SK-N-DZ (cell line): Measurements from ENCODE around the gene MIA2.
"Not testable (repeated sequence)": the region's sequence is repeated elsewhere in the genome, so short reads cannot be mapped to it uniquely, and the experiment has no call there.

ENCODE experiments used
- DNase-seq: peaks from one replicate; pipeline ENCODE4 v3.0.0-alpha.2; 2015; ENCODE audit warnings: low spot score

Gene MIA2

GRCh38 chr14:39268393-39268792, 34.7 kb downstream of the MIA2 start:
- DNase-seq: peak; percentile 41

- DNase-seq: no peak
These were observed 39.2 kb downstream of the MIA2 start for GRCh38 chr14:39272918-39273317.

- DNase-seq: no peak
These were observed 41.7 kb downstream of the MIA2 start for GRCh38 chr14:39275395-39275794.

GRCh38 chr14:39276005-39276404, 42.3 kb downstream of the MIA2 start:
- no peak for DNase-seq

GRCh38 chr14:39276579-39277114, 42.9 kb downstream of the MIA2 start:
- DNase-seq: no peak

GRCh38 chr14:39279515-39279914, 45.8 kb downstream of the MIA2 start:
- DNase-seq: no peak

DNA sequence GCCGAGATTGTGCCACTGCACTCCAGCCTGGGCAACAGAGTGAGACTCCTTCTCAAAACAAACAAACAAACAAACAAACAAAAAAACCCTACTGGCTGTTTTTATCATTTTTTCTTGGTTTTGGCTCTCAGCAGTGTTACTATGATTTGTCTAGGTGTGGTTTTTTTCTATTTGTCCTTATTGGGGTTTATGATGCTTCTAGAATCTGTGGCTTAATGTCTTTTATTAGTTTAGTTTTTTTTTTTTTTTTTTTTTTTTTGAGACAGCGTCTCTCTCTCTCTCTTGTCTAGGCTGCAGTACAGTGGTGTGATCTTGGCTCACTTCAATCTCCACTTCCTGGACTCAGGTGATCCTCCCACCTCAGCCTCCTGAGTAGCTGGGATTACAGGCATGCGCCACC, 47.0 kb downstream of the MIA2 start:
- DNase-seq: not testable (repeated sequence)

DNA sequence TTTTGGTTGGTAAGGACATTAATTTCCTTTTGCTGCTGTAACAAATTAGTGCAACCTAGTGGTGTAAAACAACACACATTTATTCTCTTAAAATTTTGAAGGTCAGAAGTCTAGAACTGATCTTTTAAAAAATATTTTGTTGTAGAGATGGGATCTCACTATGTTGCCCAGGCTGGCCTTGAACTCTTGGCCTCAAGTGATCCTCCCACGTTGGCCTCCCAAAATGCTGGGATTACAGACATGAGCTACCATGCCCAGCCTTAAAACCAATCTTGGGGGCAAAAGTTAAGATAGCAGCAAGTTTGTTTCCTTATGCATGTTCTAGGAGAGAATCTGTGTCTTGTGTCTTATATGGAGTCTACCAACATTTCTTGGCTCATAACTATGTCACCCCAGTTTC, 55.8 kb downstream of the MIA2 start:
- DNase-seq: no peak

DNA sequence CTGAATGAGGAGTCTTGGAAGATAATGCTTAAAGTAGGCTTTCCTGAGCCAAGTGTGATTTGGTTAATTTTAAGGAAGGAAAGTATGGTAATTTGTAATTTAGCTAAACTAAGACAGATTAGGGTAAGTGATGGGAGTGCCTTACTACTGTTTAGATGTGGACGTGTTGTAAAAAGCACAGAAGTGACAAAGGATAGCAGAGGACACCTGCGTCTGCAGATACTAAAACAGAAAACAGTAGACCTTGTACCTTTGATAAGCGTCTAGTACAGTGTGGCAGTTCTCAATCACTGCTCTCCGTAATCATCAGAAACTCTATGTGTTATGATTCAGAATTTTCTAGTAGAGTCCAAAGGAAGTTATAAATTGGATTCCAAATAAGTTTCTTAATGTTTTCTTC, 58.0 kb downstream of the MIA2 start:
- no peak for DNase-seq

DNA sequence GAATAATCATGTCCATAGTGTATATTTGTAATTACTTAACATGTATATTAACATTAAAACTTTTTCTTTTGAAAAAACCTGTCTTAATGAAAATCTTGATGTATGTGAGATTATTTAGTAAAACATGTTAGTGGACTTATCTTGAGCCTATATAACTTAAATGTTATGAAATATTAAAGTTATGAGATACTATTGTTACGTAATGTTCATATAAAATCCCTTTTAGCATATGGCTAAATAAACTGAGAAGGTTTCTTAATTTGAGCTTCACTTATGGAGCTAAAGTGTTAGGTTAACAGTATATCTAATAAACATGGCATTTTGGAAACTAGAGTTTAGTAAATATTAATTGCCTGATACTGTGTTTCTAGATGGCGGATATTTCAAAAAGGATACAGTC, 59.9 kb downstream of the MIA2 start:
- DNase-seq: no peak

GRCh38 chr14:39300389-39300788, 66.7 kb downstream of the MIA2 start:
- DNase-seq: not testable (repeated sequence)

DNA sequence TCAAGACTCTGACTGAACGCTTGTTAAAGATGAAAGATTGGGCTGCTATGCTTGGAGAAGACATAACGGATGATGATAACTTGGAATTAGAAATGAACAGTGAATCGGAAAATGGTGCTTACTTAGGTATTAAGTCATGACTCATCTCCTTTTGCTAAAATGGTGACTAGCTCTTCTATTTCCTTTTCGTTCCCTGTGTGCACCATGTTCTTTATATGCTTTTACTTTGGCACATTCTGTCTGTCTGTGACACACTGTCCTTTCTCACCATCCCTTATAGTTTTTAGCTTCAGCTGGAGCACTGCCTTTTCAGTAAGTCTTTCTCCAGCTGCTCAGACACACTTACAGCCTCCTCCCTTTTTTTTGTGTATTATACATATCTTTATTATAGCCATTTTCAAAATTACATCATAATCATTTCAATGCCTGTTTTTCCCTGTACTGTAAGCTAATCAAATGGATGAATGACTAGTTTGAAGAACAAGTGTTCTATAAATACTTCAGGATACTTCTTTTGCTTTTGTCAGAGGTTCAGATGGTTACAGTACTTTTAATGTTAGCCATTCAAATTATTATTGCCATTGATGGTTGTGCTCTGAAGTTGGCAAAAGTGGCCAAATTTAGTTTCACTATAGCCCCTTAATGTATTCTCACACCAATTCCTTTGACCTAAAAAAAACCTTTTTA, 68.6 kb downstream of the MIA2 start:
- DNase-seq: no peak

- DNase-seq: no peak
These were observed 69.4 kb downstream of the MIA2 start for GRCh38 chr14:39303115-39303514.

DNA sequence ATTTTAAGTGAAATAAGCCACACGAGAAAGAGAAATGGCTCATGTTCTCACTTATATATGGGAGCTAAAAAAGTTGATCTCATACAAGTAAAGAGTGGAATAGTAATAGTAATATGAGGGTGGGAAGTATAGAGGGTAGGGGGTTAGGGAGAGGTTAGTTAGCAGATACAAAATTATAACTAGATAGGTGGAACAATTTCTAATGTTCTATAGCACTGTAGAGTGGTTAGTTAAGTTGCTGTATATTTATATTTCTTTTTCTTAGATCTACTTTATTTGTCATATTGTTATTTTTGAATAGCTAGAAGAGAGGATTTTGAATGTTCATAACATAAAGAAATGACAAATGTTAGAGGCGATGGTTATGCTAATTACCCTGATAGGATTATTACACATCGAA, 74.1 kb downstream of the MIA2 start:
- no peak for DNase-seq

DNA sequence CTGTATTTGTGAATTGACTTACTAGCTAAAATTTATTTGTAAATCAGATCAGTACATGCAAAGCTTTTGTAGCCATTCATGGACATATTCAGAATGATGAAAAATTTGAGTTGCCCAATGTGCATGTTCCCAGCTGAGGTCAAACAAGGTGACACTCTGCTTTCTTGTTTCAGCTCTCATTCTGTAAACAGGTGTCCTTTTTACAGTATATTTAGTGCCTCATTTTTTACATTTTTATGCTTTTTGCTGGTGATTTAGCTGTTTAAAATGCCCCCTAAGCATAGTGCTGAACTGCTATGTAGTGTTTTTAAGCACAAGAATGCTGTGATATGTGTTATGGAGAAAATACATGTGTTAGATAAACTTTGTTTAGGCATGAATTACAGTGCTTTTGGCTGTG, 76.3 kb downstream of the MIA2 start:
- DNase-seq: no peak

DNA sequence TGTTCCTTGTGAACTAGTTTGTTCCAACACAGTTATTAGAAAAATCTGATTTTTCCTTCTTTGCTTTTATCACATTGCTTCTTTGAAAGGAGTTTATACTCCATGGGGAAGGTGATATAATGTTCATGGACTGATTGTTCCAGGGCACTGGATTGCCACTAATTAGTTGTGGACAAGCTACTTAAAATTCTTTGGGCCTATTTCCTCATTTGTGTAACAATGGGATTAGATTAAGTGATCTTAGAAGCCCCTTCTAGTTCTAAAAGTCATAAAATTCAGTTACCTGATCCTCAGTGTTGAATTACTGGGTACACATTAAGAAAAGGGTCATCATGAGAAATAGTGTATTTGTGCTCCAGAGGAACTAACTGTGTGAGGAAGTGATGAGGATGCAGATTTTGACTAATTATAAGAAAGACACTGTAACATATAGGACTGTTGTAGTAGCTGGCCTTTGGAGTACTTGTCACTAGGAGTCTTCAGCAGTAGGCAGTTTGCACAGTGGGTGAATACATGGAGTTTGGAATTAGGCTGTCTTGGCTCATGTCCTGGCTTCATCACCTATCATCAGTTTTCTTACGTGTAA, 82.2 kb downstream of the MIA2 start:
- no peak for DNase-seq

DNA sequence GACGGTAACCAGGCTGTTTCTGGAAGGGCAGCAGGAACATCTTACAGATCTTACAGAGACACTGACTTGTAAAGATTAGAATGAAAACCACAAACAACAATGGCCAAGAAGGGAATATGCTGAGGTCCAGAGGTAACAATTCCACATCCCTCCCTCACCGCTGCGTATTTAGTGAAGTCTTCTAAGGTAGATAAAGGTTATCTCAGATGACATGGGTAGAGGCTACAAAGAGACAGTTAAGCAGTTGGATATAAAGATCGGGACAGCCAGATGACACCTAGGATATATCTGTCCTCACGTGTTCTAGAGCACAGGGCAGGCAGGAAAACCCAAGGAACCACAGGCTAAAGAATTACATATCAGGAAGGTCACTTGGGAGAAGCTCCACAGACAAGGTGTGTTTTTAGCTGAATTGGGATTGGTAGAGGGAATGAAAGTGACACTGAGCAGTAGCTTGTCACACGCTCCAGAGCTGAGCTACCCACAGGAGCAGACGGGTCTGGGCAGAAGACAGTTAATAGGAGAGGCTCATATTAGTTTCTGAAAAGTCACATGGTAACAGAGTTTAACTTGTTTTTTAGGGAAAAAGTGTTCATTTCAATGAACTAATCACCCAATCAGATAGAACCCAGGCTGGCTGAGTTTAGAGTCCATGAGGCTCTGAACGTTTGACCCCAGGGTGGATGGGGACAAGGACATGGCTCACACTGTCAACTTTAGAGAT, 83.3 kb downstream of the MIA2 start:
- no peak for DNase-seq

- DNase-seq: no peak
These were observed 84.9 kb downstream of the MIA2 start for GRCh38 chr14:39318574-39318973.

- DNase-seq: no peak
These were observed 85.7 kb downstream of the MIA2 start for GRCh38 chr14:39319381-39319780.

DNA sequence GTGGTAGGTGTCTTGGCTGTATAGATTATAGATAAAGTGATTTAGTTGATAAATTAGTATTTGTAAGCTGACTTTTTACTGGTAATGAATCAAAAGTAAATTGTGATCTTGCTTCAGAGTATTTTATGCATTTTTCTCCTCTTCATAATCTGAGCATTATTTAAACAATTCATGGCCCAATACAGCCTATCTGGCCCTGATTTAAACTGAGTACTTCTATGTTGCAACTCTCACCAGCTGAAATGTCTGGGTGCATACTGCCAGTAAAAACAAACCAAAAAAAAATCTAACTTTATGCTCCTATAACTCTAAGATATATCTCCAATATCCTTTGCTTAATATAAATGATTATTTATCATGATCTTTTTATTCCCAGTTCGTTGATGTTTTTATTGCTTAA, 86.6 kb downstream of the MIA2 start:
- no peak for DNase-seq

- no peak for DNase-seq
These were observed 89.1 kb downstream of the MIA2 start for GRCh38 chr14:39322807-39323206.

DNA sequence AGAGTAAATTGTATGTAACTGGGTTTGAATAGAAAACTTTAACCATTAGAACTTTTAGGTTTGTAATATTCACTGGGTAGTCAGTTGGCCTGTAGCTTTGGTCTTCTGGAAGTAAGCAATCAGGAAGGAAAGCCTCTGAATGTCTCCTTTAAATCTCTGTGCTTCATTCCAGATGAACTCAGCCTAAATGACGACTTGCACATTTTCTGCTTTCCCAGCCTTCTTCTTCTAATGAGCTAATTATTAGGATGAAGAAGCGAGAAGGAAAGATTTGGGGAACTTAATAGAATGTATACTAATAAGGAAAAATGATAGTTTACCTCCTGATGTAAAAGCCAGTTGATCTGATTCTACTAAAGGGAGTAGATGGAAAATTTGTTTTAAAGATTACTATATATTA, 90.4 kb downstream of the MIA2 start:
- no peak for DNase-seq

- no peak for DNase-seq
These were observed 105.3 kb downstream of the MIA2 start for GRCh38 chr14:39339003-39339402.
